ENCODE measurements around the gene GRM8. TPM values are rescaled to one million over a fixed set of nuclear protein-coding genes. Genes with fewer than 3 reads are reported as not detected.

The GRM8 gene
- polyA plus RNA-seq, 2 of the 4 experiments (the other 2 are of a cell fraction), result 0.06 TPM; not detected in 1

- FAIRE-seq, result no peak
Observed at GRCh38 chr7:126659124-126659523, 593.6 kb downstream of the GRM8 start.

GRCh38 chr7:126658684-126659083 is 594.1 kb downstream of the GRM8 start:
- TF ChIP-seq HDAC2 (IDR thresholded peaks at IDR 0.05), result no peak
- TF ChIP-seq FOSL2 (IDR thresholded peaks at IDR 0.05), result no peak
- TF ChIP-seq FOSL2 (CRISPR knock-in tag; IDR thresholded peaks at IDR 0.05), result no peak
- no peak for TF ChIP-seq FOXS1 (CRISPR knock-in tag; IDR thresholded peaks at IDR 0.05)
- TF ChIP-seq HOXB5 (CRISPR knock-in tag; IDR thresholded peaks at IDR 0.05), result no peak
- TF ChIP-seq SREBF2 (IDR thresholded peaks at IDR 0.05), result no peak
- no peak for TF ChIP-seq HEYL (CRISPR knock-in tag; IDR thresholded peaks at IDR 0.05)
- TF ChIP-seq CBX8 (IDR thresholded peaks at IDR 0.05), result no peak
- TF ChIP-seq MAZ (IDR thresholded peaks at IDR 0.05; ENCODE audit: borderline replicate concordance, low read depth, low read length), result no peak
- TF ChIP-seq RCOR1 (IDR thresholded peaks at IDR 0.05; ENCODE audit: low read depth, low read length), result no peak
- no peak for TF ChIP-seq RARB (CRISPR knock-in tag; IDR thresholded peaks at IDR 0.05)
- no peak for TF ChIP-seq ZC3H11A (IDR thresholded peaks at IDR 0.05)
- no peak for TF ChIP-seq RAD21 (conservative IDR thresholded peaks at IDR 0.05 in 1 of 2, IDR thresholded peaks at IDR 0.05 in 1 of 2)
- TF ChIP-seq KDM1A (IDR thresholded peaks at IDR 0.05; ENCODE audit: low read depth), result no peak
- TF ChIP-seq PBX3 (IDR thresholded peaks at IDR 0.05), result no peak
- TF ChIP-seq RFX5 (IDR thresholded peaks at IDR 0.05), result no peak
- POLR2A ChIA-PET, result no interaction called here
- no peak overlapping the region for H3K4me3 ChIP-seq
- H3K4me2 ChIP-seq, result no peak overlapping the region
- no peak overlapping the region for H3K27ac ChIP-seq
- no peak for ATAC-seq
- no peaks in the 10 kb centered on the region for H3K4me1 ChIP-seq
- DNase-seq (ENCODE audit: low read depth in 1 of 2, low spot score in 1 of 2), result no peak
- 55% methylated on average over 14 of the region's 16 CpGs for WGBS (ENCODE audit: missing lambda C conversion rate)
- no peaks in the 10 kb centered on the region for H3K9me3 ChIP-seq
- FAIRE-seq, result no peak
- CTCF ChIA-PET, result no interaction called here

More at GRCh38 chr7:126659124-126659523, 593.6 kb downstream of the GRM8 start:
- no peak overlapping the region for H3K4me2 ChIP-seq
- H3K4me3 ChIP-seq, result no peak overlapping the region
- DNase-seq (ENCODE audit: low read depth in 1 of 2, low spot score in 1 of 2) (no peak), ATAC-seq (no peak)
- ChIA-PET CTCF (no interaction called here), POLR2A (no interaction called here)
- TF ChIP-seq TFCP2L1 (CRISPR knock-in tag; IDR thresholded peaks at IDR 0.05) (no peak), HOXA7 (CRISPR knock-in tag; IDR thresholded peaks at IDR 0.05) (no peak), HMGXB4 (CRISPR knock-in tag; IDR thresholded peaks at IDR 0.05; ENCODE audit: borderline replicate concordance) (no peak), ZFP36 (IDR thresholded peaks at IDR 0.05; ENCODE audit: borderline replicate concordance, partially characterized antibody) (no peak), FOXS1 (CRISPR knock-in tag; IDR thresholded peaks at IDR 0.05) (no peak), EHF (CRISPR knock-in tag; IDR thresholded peaks at IDR 0.05) (no peak), TP53 (CRISPR knock-in tag; IDR thresholded peaks at IDR 0.05) (no peak), MAZ (IDR thresholded peaks at IDR 0.05; ENCODE audit: borderline replicate concordance, low read depth, low read length) (no peak), ZSCAN20 (CRISPR knock-in tag; IDR thresholded peaks at IDR 0.05) (no peak), USF2 (IDR thresholded peaks at IDR 0.05) (no peak), BHLHE40 (IDR thresholded peaks at IDR 0.05; ENCODE audit: low read depth, low read length) (no peak), CBX8 (IDR thresholded peaks at IDR 0.05) (no peak), HEYL (CRISPR knock-in tag; IDR thresholded peaks at IDR 0.05) (no peak), BCL3 (IDR thresholded peaks at IDR 0.05) (no peak), MAX (IDR thresholded peaks at IDR 0.05) (no peak), ZNF302 (CRISPR knock-in tag; IDR thresholded peaks at IDR 0.05) (no peak), KDM1A (IDR thresholded peaks at IDR 0.05; ENCODE audit: low read depth) (no peak), EP300 (IDR thresholded peaks at IDR 0.05) (no peak), KDM5A (IDR thresholded peaks at IDR 0.05) (no peak)
- H3K27ac ChIP-seq, result no peak overlapping the region
- no peaks in the 10 kb centered on the region for H3K4me1 ChIP-seq
- H3K9me3 ChIP-seq, result no peaks in the 10 kb centered on the region
- WGBS (ENCODE audit: missing lambda C conversion rate), result 13% methylated on average over 3 of the region's 3 CpGs
